Panc1 (cell line): ENCODE results near the gene IL18RAP. TPM values are rescaled to one million over a fixed set of nuclear protein-coding genes. Genes with fewer than 3 reads are reported as not detected.

Experiments
- ATAC-seq: fragments of 200-7000 bp; cut with Tn5 transposase; 2 replicates; pipeline ENCODE4 v1.9.1; 2020; ENCODE audit warnings: mild to moderate bottlenecking, moderate library complexity
- BruUV-seq: library from RNA; stranded (reverse); fragments of 400-500 nt; replicated peaks from 2 replicates; lab custom pipeline; 2021; lab: Mats Ljungman, UMichigan
- CTCF ChIA-PET: fragments of 300-600 bp; sonication (Branson Sonifier 250); formaldehyde crosslinking; loops from one replicate; lab custom pipeline; 2022; ENCODE audit warnings: antibody characterized with exemption; lab: Charles Lee
- POLR2A ChIA-PET: fragments of 300-600 bp; sonication (Branson Sonifier 250); formaldehyde crosslinking; loops from one replicate; lab custom pipeline; 2022; ENCODE audit warnings: antibody characterized with exemption; lab: Charles Lee
- DNase-seq: peaks from one replicate; pipeline ENCODE4 v3.0.0-alpha.2; 2010; ENCODE audit warnings: low read depth, low spot score
- H3K27ac ChIP-seq: 2 replicates; pipeline ENCODE4 v1.5.1; 2011; ENCODE audit warnings: mild to moderate bottlenecking, low read length, inconsistent platforms
- H3K27me3 ChIP-seq: fragments of 200-500 bp; sonication (Bioruptor generic); 2 replicates; pipeline ENCODE4 v1.6.0; 2014; ENCODE audit warnings: low read length, inconsistent platforms; ENCODE audit not compliant: control insufficient read depth, insufficient read depth
- H3K36me3 ChIP-seq: fragments of 200-500 bp; sonication (Bioruptor generic); 2 replicates; pipeline ENCODE4 v1.5.1; 2014; ENCODE audit warnings: inconsistent platforms, mild to moderate bottlenecking, low read length, moderate library complexity; ENCODE audit not compliant: control insufficient read depth, insufficient read depth
- H3K4me1 ChIP-seq: 2 replicates; pipeline ENCODE4 v1.5.1; 2011; ENCODE audit warnings: inconsistent platforms, mild to moderate bottlenecking, low read length, moderate library complexity; ENCODE audit not compliant: control insufficient read depth, insufficient read depth
- H3K4me3 ChIP-seq, 2 experiments: 2 replicates each; pipeline ENCODE4 v1.5.1; 2011 to 2012; ENCODE audit warnings: low read depth in 2 of 2, low read length in 2 of 2, mild to moderate bottlenecking in 2 of 2, inconsistent platforms in 1 of 2, moderate library complexity in 1 of 2
- H3K9me3 ChIP-seq: fragments of 200-500 bp; sonication (Bioruptor generic); 2 replicates; pipeline ENCODE4 v1.5.1; 2014; ENCODE audit warnings: low read depth, mild to moderate bottlenecking, inconsistent platforms, low read length, moderate library complexity; ENCODE audit not compliant: control insufficient read depth, insufficient read depth
- POLR2AphosphoS5 ChIP-seq: IDR thresholded peaks from 2 replicates; pipeline ENCODE4 v1.6.1; 2012; ENCODE audit warnings: mild to moderate bottlenecking, low read depth, low read length, moderate library complexity
- SIN3A ChIP-seq: IDR thresholded peaks from 2 replicates; pipeline ENCODE4 v1.6.1; 2012; ENCODE audit warnings: low read depth, mild to moderate bottlenecking, low read length, moderate library complexity, borderline replicate concordance; ENCODE audit not compliant: insufficient read depth
- TCF7L2 ChIP-seq: IDR thresholded peaks from 2 replicates; pipeline ENCODE4 v1.6.1; 2011; ENCODE audit warnings: mild to moderate bottlenecking, low read depth, low read length, inconsistent platforms
- in situ Hi-C: cut with HindIII; loops from 2 replicates; pipeline ENCODE4 v1.10.0; 2016; ENCODE audit warnings: low sequenced_read_pairs, low pct_unique_long_range_greater_than_20kb
- intact Hi-C: fragments of 100-400 bp; cut with micrococcal nuclease; formaldehyde crosslinking; loops from one replicate; pipeline ENCODE4 v1.10.0; 2022; ENCODE audit not compliant: unreplicated experiment
- total RNA-seq: library from RNA; stranded (reverse); gene quantifications from one replicate; pipeline ENCODE4 v1.2.1, GENCODE V29; 2021; ENCODE audit not compliant: unreplicated experiment
- TF ChIP-seq, protein P1 (sequence below): fragments of 450-650 bp; IDR thresholded peaks from 2 replicates; pipeline ENCODE4 v1.5.1; 2017; ENCODE audit warnings: mild to moderate bottlenecking
- TF ChIP-seq, protein P2 (sequence below), 2 experiments: IDR thresholded peaks; 2 replicates each; pipeline ENCODE4 v1.6.1; 2011 to 2012; ENCODE audit warnings: low read depth in 2 of 2, control low read depth in 1 of 2, low read length in 1 of 2, mild to moderate bottlenecking in 1 of 2, moderate library complexity in 1 of 2; ENCODE audit not compliant: insufficient read depth in 1 of 2

IL18RAP gene
- total RNA-seq, 1 experiment from 2014 or later = not detected

DNA sequence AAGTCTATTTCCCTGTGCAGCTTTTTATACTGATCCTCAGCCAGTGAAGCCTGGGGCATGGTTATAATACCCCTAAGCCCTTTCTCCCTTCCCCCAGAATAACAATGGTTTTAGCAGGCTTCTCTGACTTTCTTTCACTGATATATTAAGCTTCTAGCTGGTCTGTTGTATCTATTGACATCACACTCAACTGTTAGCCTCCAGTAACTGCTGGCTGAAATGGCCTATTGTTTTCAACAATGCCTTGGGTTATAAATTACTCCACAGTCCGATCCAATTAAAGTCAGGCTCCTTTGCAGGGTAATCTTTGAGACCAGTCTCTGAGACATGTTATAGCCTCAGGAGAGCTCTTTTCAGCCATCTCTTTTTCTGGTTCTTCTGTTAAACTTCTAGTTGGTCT lies 47.2 kb downstream of the IL18RAP start:
- Histone ChIP-seq H3K9me3 (no peaks in the 10 kb centered on the region), H3K27me3 (no peaks in the 10 kb centered on the region; the same call in none of the 2 replicates), H3K4me3 (no peak overlapping the region), H3K27ac (no peak overlapping the region), H3K4me1 (no peaks in the 10 kb centered on the region), H3K36me3 (no peaks in the 10 kb centered on the region)
- CTCF ChIA-PET = no interaction called here
- TF ChIP-seq SIN3A (no peak), POLR2AphosphoS5 (no peak), TCF7L2 (no peak)
- TF ChIP-seq, protein P1, sequence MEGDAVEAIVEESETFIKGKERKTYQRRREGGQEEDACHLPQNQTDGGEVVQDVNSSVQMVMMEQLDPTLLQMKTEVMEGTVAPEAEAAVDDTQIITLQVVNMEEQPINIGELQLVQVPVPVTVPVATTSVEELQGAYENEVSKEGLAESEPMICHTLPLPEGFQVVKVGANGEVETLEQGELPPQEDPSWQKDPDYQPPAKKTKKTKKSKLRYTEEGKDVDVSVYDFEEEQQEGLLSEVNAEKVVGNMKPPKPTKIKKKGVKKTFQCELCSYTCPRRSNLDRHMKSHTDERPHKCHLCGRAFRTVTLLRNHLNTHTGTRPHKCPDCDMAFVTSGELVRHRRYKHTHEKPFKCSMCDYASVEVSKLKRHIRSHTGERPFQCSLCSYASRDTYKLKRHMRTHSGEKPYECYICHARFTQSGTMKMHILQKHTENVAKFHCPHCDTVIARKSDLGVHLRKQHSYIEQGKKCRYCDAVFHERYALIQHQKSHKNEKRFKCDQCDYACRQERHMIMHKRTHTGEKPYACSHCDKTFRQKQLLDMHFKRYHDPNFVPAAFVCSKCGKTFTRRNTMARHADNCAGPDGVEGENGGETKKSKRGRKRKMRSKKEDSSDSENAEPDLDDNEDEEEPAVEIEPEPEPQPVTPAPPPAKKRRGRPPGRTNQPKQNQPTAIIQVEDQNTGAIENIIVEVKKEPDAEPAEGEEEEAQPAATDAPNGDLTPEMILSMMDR = no peak
- TF ChIP-seq, protein P2, sequence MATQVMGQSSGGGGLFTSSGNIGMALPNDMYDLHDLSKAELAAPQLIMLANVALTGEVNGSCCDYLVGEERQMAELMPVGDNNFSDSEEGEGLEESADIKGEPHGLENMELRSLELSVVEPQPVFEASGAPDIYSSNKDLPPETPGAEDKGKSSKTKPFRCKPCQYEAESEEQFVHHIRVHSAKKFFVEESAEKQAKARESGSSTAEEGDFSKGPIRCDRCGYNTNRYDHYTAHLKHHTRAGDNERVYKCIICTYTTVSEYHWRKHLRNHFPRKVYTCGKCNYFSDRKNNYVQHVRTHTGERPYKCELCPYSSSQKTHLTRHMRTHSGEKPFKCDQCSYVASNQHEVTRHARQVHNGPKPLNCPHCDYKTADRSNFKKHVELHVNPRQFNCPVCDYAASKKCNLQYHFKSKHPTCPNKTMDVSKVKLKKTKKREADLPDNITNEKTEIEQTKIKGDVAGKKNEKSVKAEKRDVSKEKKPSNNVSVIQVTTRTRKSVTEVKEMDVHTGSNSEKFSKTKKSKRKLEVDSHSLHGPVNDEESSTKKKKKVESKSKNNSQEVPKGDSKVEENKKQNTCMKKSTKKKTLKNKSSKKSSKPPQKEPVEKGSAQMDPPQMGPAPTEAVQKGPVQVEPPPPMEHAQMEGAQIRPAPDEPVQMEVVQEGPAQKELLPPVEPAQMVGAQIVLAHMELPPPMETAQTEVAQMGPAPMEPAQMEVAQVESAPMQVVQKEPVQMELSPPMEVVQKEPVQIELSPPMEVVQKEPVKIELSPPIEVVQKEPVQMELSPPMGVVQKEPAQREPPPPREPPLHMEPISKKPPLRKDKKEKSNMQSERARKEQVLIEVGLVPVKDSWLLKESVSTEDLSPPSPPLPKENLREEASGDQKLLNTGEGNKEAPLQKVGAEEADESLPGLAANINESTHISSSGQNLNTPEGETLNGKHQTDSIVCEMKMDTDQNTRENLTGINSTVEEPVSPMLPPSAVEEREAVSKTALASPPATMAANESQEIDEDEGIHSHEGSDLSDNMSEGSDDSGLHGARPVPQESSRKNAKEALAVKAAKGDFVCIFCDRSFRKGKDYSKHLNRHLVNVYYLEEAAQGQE (IDR thresholded peaks at IDR 0.05; ENCODE audit: insufficient read depth in 1 of 2, low read depth in 2 of 2, low read length in 1 of 2) = no peak
- in situ Hi-C loops = no loop called here
- DNase-seq (no peak), ATAC-seq (no peak)
- no TSS peak for BruUV-seq
- POLR2A ChIA-PET = no interaction called here
- intact Hi-C loops = no loop called here

DNA sequence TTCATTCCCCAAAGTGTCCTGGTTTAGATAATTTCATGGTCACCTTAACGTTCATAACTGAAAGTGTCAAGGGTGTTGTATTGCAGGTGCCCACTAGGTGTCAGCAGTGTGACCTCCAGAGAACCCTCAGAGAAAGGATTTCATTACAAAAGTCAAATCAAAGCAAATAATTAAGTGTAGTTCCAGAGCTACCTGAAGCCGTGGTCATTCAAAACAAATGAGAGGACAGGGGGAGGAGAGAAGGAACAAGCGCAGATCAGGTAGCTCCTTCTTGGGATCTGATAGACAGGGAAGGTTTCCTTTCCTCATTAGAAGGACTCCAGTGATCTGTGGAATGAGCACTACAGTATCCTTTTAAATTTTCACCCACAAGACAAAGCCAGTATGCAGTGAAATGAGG lies 50.1 kb downstream of the IL18RAP start, which contains the start of gene SLC9A4:
TSS of gene SLC9A4 (plus strand) at position 207 of the 400 bp plus-strand sequence. CDS start 534 bp downstream, outside the sequence.
- Histone ChIP-seq H3K27me3 (peaks cover 4% of the 10 kb centered on the region), H3K4me3 (no peak within 1 kb of the TSS), H3K4me1 (no peaks in the 10 kb centered on the region), H3K36me3 (no peaks in the 10 kb centered on the region), H3K9me3 (no peaks in the 10 kb centered on the region), H3K27ac (no peak within 1 kb of the TSS)
- ChIA-PET CTCF (interaction anchor here (1.0 to 2.2 kb wide), 3 partner anchors 10 to 231 kb away, joined by 4 to 15 read pairs (median 5); no protein-coding TSS in a partner anchor), POLR2A (no interaction called here)
- DNase-seq (peak; percentile 41), ATAC-seq (peak; percentile 70; the same call in 1 of the 2 replicates)
- no TSS peak for BruUV-seq
- no peak for TF ChIP-seq SIN3A
- TF ChIP-seq, protein P1 = peak; percentile 86
- intact Hi-C loops (loop anchor here (1.0 kb wide), 2 partner anchors 142 to 230 kb away; no protein-coding TSS in a partner anchor), in situ Hi-C loops (no loop called here)
